GM19193 (cell line): ENCODE results near the gene SLFN11.

Source experiments
- POLR2A ChIP-seq: IDR thresholded peaks from 4 replicates; pipeline ENCODE4 v1.6.1; 2011; ENCODE audit not compliant: insufficient read depth, insufficient read length; ENCODE audit errors: extremely low read depth

Gene SLFN11

DNA sequence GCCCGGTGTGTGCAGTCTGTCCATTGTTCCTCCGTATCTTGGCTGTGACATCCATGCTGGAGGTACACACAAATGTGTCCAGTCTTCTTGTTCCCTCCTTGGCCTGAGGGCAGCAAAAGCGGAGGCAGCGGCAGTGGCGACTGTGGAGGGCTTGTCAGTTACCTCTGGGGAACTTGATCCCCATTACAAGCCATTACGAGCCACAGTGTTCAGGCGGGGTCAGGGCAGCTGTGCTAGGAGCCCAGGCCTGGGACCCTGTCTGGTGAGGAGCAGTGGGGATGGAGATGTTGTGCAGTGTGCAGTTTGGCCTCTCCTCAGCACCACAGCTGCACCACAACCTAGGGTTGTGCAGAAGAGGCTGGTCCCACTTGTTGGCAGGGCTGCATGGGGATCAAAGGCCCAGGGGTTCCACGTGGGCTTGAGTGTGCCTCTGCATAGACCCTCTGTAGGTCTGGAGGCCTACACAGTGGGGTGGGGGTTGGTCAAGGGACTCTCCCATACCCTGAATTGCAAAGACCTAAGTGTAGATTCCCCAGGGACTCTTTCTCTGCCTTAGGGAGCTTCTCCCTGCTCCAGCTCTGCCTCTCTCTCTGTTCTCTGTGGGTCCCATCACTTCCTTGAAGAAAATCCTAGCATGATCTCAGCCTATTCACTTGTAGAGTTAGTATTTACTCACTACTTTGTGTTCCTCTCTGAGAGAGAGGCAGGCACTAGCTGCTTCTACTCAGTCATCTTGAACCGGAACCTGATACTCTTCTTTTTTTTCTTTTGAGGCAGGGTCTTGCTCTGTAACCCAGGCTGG is 58.8 kb downstream of the SLFN11 start:
- no peak for TF ChIP-seq POLR2A

GRCh38 chr17:35313875-35314409 is 59.5 kb downstream of the SLFN11 start:
- TF ChIP-seq POLR2A: no peak

DNA sequence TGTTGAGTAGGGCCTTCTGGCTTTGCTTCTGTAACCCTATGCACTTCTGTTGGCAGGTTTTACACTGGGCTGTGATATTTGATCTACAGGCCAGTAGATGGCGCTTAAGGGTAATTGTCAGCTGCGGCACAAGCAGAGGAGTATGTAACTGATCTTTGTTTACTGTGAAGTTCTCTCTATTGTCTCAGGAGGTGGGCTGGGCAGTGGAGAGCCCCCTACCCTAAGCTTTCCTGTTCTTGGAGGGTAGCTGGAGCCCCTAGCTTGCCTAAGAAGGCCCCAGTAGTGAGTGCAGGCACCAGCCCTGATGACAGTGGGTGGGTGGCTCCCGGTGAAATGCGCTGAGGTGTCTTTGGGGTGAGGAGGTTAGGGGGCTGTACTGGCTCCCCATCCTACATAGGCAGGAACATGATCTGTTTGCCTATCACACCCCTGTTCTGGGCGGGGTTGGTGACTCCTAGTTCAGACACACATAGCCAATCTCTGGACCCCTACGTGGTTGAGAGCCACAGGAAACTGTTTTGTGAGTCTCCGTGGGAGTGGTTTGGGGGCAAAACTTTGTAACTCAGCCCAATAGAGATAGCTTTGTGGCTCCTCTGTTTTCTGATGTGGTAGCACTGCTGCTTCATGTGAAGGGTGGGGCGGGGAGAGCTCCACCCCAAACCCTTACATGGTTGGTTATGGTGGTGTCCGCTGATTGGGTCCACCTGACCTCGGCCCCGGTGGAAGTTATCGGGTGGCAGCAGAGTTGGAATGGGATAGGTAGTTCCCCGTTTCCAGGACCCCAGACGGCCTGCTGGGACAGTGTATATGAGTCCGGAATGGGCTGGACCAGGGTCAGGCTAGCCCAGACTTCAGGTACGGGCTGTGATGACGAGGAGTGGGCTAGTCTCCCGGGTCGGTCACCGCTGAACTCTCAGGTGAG is 60.4 kb downstream of the SLFN11 start:
- TF ChIP-seq POLR2A: no peak

- no peak for TF ChIP-seq POLR2A
Measured at GRCh38 chr17:35312346-35312745, 61.1 kb downstream of the SLFN11 start.
